Smooth muscle cell (in vitro differentiated cells): ENCODE results near the gene SLC47A2. TPM values are rescaled to one million over a fixed set of nuclear protein-coding genes. Genes with fewer than 3 reads are reported as not detected.

Source experiments
- DNase-seq: peaks from one replicate; lab custom pipeline; 2025; ENCODE audit not compliant: unreplicated experiment; lab: John Stamatoyannopoulos, UW
- H2AFZ ChIP-seq: fragments of 200-600 bp; sonication (generic); 2 replicates; pipeline ENCODE4 v1.6.0; 2016; ENCODE audit warnings: antibody characterized with exemption, low read depth, mild to moderate bottlenecking
- H3F3A ChIP-seq: fragments of 200-600 bp; sonication (generic); 2 replicates; pipeline ENCODE4 v1.6.0; 2017; ENCODE audit warnings: antibody characterized with exemption, low read depth
- H3K27ac ChIP-seq: fragments of 200-600 bp; sonication (generic); 2 replicates; pipeline ENCODE4 v1.5.1; 2016; ENCODE audit warnings: low read depth, mild to moderate bottlenecking
- H3K27me3 ChIP-seq: fragments of 200-600 bp; sonication (generic); 2 replicates; pipeline ENCODE4 v1.6.1; 2016; ENCODE audit warnings: low read depth, mild to moderate bottlenecking
- H3K36me3 ChIP-seq: fragments of 200-600 bp; sonication (generic); 2 replicates; pipeline ENCODE4 v1.5.1; 2016; ENCODE audit warnings: low read depth
- H3K4me1 ChIP-seq: fragments of 200-600 bp; sonication (generic); 2 replicates; pipeline ENCODE4 v1.5.1; 2016; ENCODE audit warnings: low read depth
- H3K4me2 ChIP-seq: fragments of 200-600 bp; sonication (generic); 2 replicates; pipeline ENCODE4 v1.6.0; 2016; ENCODE audit warnings: mild to moderate bottlenecking
- H3K4me3 ChIP-seq: fragments of 200-600 bp; sonication (generic); 2 replicates; pipeline ENCODE4 v1.5.1; 2016; ENCODE audit warnings: mild to moderate bottlenecking
- H3K79me2 ChIP-seq: fragments of 200-600 bp; sonication (generic); 2 replicates; pipeline ENCODE4 v1.6.0; 2016; ENCODE audit warnings: low read depth, mild to moderate bottlenecking
- H3K9ac ChIP-seq: fragments of 200-600 bp; sonication (generic); 2 replicates; pipeline ENCODE4 v1.6.0; 2016; ENCODE audit warnings: low read depth
- H3K9me3 ChIP-seq: fragments of 200-600 bp; sonication (generic); replicated peaks from 2 replicates; pipeline ENCODE4 v1.5.1; 2016; ENCODE audit warnings: low read depth
- H4K20me1 ChIP-seq: fragments of 200-600 bp; sonication (generic); 2 replicates; pipeline ENCODE4 v1.6.0; 2016; ENCODE audit warnings: low read depth
- WGBS: methylation state at CpG from one replicate; pipeline ENCODE4 v1.1.7; 2016; ENCODE audit warnings: low lambda C conversion rate; 5-methylcytosine and 5-hydroxymethylcytosine counted together
- polyA plus RNA-seq: library from polyadenylated mRNA; unstranded; fragments of >200 nt; fragmentation: Nextera tagmentation; extraction: Ambion mirVana; gene quantifications from 2 replicates; pipeline ENCODE4 v1.2.1, GENCODE V29; 2016
- total RNA-seq: library from RNA; depleted of rRNA; stranded (reverse); fragments of >200 nt; gene quantifications from 2 replicates; pipeline ENCODE4 v1.2.3, GENCODE V29; 2014
- TF ChIP-seq, protein P1 (sequence below): fragments of 200-600 bp; sonication (generic); IDR thresholded peaks from 2 replicates; pipeline ENCODE4 v1.5.1; 2017; ENCODE audit warnings: borderline replicate concordance, mild to moderate bottlenecking, antibody characterized with exemption; ENCODE audit not compliant: insufficient read depth, poor library complexity, severe bottlenecking

SLC47A2 gene
- total and polyA plus RNA-seq, 2 experiments from 2014 or later: not detected

GRCh38 chr17:19743101-19744100 lies 27.0 kb upstream of the SLC47A2 start:
- no peak for DNase-seq
- WGBS: 96% methylated on average over 33 of the region's 34 CpGs
- Histone ChIP-seq H3K27ac (no peak overlapping the region), H3K9me3 (no peaks in the 10 kb centered on the region), H2AFZ (no peak overlapping the region), H3K36me3 (no peaks in the 10 kb centered on the region), H3F3A (no peaks in the 10 kb centered on the region), H3K9ac (no peak overlapping the region), H4K20me1 (no peaks in the 10 kb centered on the region), H3K79me2 (no peaks in the 10 kb centered on the region), H3K4me2 (no peak overlapping the region), H3K4me1 (peaks cover 6% of the 10 kb centered on the region), H3K4me3 (no peak overlapping the region), H3K27me3 (peaks cover 7% of the 10 kb centered on the region)
- TF ChIP-seq, protein P1, sequence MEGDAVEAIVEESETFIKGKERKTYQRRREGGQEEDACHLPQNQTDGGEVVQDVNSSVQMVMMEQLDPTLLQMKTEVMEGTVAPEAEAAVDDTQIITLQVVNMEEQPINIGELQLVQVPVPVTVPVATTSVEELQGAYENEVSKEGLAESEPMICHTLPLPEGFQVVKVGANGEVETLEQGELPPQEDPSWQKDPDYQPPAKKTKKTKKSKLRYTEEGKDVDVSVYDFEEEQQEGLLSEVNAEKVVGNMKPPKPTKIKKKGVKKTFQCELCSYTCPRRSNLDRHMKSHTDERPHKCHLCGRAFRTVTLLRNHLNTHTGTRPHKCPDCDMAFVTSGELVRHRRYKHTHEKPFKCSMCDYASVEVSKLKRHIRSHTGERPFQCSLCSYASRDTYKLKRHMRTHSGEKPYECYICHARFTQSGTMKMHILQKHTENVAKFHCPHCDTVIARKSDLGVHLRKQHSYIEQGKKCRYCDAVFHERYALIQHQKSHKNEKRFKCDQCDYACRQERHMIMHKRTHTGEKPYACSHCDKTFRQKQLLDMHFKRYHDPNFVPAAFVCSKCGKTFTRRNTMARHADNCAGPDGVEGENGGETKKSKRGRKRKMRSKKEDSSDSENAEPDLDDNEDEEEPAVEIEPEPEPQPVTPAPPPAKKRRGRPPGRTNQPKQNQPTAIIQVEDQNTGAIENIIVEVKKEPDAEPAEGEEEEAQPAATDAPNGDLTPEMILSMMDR: no peak

GRCh38 chr17:19742495-19742894 lies 26.1 kb upstream of the SLC47A2 start:
- no peak overlapping the region for H2AFZ ChIP-seq
- WGBS: 95% methylated on average over 10 of the region's 10 CpGs
- TF ChIP-seq, protein P1: no peak
- no peaks in the 10 kb centered on the region for H3K9me3 ChIP-seq
- peaks cover 6% of the 10 kb centered on the region for H3K4me1 ChIP-seq
- H3K27ac ChIP-seq: no peak overlapping the region
- H3K9ac ChIP-seq: no peak overlapping the region
- no peak overlapping the region for H3K4me3 ChIP-seq
- no peaks in the 10 kb centered on the region for H3F3A ChIP-seq
- H3K36me3 ChIP-seq: no peaks in the 10 kb centered on the region
- no peaks in the 10 kb centered on the region for H3K79me2 ChIP-seq
- H3K4me2 ChIP-seq: no peak overlapping the region
- H4K20me1 ChIP-seq: no peaks in the 10 kb centered on the region
- no peak for DNase-seq
- H3K27me3 ChIP-seq: peaks cover 7% of the 10 kb centered on the region

- no peaks in the 10 kb centered on the region for H3K36me3 ChIP-seq
- H3K27ac ChIP-seq: no peak overlapping the region
- H3K27me3 ChIP-seq: peaks cover 7% of the 10 kb centered on the region
- H3K9ac ChIP-seq: no peak overlapping the region
- H3K9me3 ChIP-seq: no peaks in the 10 kb centered on the region
- no peak for DNase-seq
- H2AFZ ChIP-seq: no peak overlapping the region
- H3K4me1 ChIP-seq: peaks cover 6% of the 10 kb centered on the region
- no peaks in the 10 kb centered on the region for H3F3A ChIP-seq
- H3K79me2 ChIP-seq: no peaks in the 10 kb centered on the region
- WGBS: 97% methylated on average over 14 of the region's 14 CpGs
- no peaks in the 10 kb centered on the region for H4K20me1 ChIP-seq
- H3K4me2 ChIP-seq: no peak overlapping the region
- TF ChIP-seq, protein P1: no peak
- H3K4me3 ChIP-seq: no peak overlapping the region
Observed at GRCh38 chr17:19741832-19742457, 25.6 kb upstream of the SLC47A2 start.
